HK-2 (cell line): ENCODE data around the gene COL1A2.

ENCODE experiments used
- DNase-seq: peaks from one replicate; pipeline ENCODE4 v3.0.0-alpha.2; 2018; ENCODE audit not compliant: unreplicated experiment

COL1A2 gene

GRCh38 chr7:94434042-94434441 is 39.3 kb downstream of the COL1A2 start:
- no peak for DNase-seq

GRCh38 chr7:94436018-94436604 is 41.4 kb downstream of the COL1A2 start:
- DNase-seq, result peak; percentile 59

- DNase-seq, result no peak
Observed at GRCh38 chr7:94436700-94437099, 42.0 kb downstream of the COL1A2 start.

GRCh38 chr7:94439893-94440381 is 45.2 kb downstream of the COL1A2 start:
- DNase-seq, result no peak

- no peak for DNase-seq
Observed at GRCh38 chr7:94440451-94441039, 45.9 kb downstream of the COL1A2 start.

GRCh38 chr7:94441138-94441537 is 46.4 kb downstream of the COL1A2 start:
- DNase-seq, result no peak

- no peak for DNase-seq
Observed at GRCh38 chr7:94442639-94443038, 47.9 kb downstream of the COL1A2 start.

- no peak for DNase-seq
Observed at GRCh38 chr7:94444813-94445212, 50.1 kb downstream of the COL1A2 start.

- no peak for DNase-seq
Observed at GRCh38 chr7:94445696-94446194, 51.0 kb downstream of the COL1A2 start.

- DNase-seq, result no peak
Observed at GRCh38 chr7:94446308-94446707, 51.6 kb downstream of the COL1A2 start.

- DNase-seq, result no peak
Observed at GRCh38 chr7:94449151-94449725, 54.5 kb downstream of the COL1A2 start.

GRCh38 chr7:94450044-94450697 is 55.5 kb downstream of the COL1A2 start:
- DNase-seq, result no peak

GRCh38 chr7:94451187-94451586 is 56.5 kb downstream of the COL1A2 start:
- DNase-seq, result no peak

- no peak for DNase-seq
Observed at GRCh38 chr7:94452239-94452638, 57.5 kb downstream of the COL1A2 start.

- no peak for DNase-seq
Observed at GRCh38 chr7:94453898-94454297, 59.2 kb downstream of the COL1A2 start.

GRCh38 chr7:94458041-94458440 is 63.3 kb downstream of the COL1A2 start:
- DNase-seq, result no peak

GRCh38 chr7:94466516-94466915 is 71.8 kb downstream of the COL1A2 start:
- no peak for DNase-seq

GRCh38 chr7:94471604-94472003 is 76.9 kb downstream of the COL1A2 start:
- DNase-seq, result no peak

- DNase-seq, result no peak
Observed at GRCh38 chr7:94472608-94473007, 77.9 kb downstream of the COL1A2 start.

- no peak for DNase-seq
Observed at GRCh38 chr7:94476251-94476840, 81.7 kb downstream of the COL1A2 start.

- DNase-seq, result no peak
Observed at GRCh38 chr7:94477878-94478277, 83.2 kb downstream of the COL1A2 start.

- DNase-seq, result no peak
Observed at GRCh38 chr7:94478648-94479214, 84.0 kb downstream of the COL1A2 start.
